ENCODE data around the gene GALK1. TPM values are rescaled to one million over a fixed set of nuclear protein-coding genes. Genes with fewer than 3 reads are reported as not detected.

The GALK1 gene
- total RNA-seq, 1 experiment from 2014 or later, result 36.7 TPM

DNA sequence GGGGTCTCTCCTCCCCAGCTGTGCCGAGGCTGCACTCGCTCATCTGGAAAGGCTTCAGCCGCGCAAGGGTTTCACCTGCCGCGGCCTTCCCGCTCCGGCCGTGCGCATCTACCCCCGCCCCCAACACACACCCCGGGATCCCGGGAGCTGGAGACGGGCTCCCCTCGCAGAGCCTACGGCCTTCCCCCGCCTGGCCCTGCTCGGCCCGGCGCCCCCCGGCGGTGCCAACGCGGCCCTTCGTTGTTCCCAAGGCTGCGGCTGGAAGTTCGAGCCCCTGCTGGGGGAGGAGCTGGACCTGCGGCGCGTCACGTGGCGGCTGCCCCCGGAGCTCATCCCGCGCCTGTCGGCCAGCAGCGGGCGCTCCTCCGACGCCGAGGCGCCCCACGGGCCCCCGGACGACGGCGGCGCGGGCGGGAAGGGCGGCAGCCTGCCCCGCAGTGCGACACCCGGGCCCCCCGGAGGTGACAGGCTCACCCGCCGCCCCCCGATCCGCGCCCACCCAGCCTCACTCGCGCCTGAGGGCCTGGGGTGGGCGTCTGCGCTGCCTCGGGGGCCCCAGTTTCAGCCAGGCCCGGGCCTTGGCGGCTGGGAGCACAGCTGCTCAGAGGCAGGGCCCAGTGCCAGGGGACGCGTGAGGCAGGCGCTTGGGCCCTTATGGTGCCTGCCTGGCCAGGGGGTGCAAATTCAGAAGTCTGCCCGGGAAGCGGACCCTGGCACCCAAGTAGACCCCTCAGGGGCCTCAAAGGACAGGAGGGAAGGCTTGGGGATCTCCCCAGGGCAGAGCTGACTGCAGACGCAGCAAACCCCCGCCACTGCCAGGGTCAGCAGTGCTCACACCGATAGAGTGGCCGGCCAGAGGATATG lies 11.2 kb downstream of the GALK1 start:
- no peak overlapping the region for H2BK120ac ChIP-seq (ENCODE audit: low read depth, low read length, poor library complexity, severe bottlenecking)
- WGBS (ENCODE audit: extremely low coverage, insufficient read length, low lambda C conversion rate), result no CpG with 5 or more reads among the region's 76 CpGs

More for the DNA sequence above, 11.2 kb downstream of the GALK1 start:
- H4K20me1 ChIP-seq (ENCODE audit: control insufficient read depth, insufficient read depth, insufficient read length), result no peaks in the 10 kb centered on the region
- H2AFZ ChIP-seq (ENCODE audit: low read length), result no peak overlapping the region
- H3K18ac ChIP-seq (ENCODE audit: insufficient read length, low read depth, low read length), result no peak overlapping the region
- H3K56ac ChIP-seq (ENCODE audit: insufficient read length, low read depth, low read length), result no peak overlapping the region
- H2BK15ac ChIP-seq (ENCODE audit: low read depth, low read length), result no peak overlapping the region
- no peak overlapping the region for H3K4ac ChIP-seq (ENCODE audit: low read depth, low read length)
- no peaks in the 10 kb centered on the region; a peak in 1 of 5 replicates for H3K9me3 Mint-ChIP-seq
- no peak overlapping the region for H3K9ac ChIP-seq (ENCODE audit: extremely low read depth, insufficient read length, low read length)
- no peaks in the 10 kb centered on the region for H3K79me2 ChIP-seq (ENCODE audit: insufficient read depth, low read length)
- H2BK12ac ChIP-seq (ENCODE audit: insufficient read length, low read depth, low read length), result no peak overlapping the region
- H3K27me3 Mint-ChIP-seq (ENCODE audit: low read depth), result peaks cover 12% of the 10 kb centered on the region
- no peak overlapping the region for H4K8ac ChIP-seq (replicated peaks; ENCODE audit: insufficient read length, low read depth, low read length)
- H4K91ac ChIP-seq (ENCODE audit: insufficient read length, low read depth, low read length), result no peak overlapping the region
- no peak overlapping the region for H2AK5ac ChIP-seq (ENCODE audit: insufficient read length, low read length)
- peaks cover 3% of the 10 kb centered on the region for H3K23me2 ChIP-seq (ENCODE audit: insufficient read length, low read depth, low read length, poor library complexity, severe bottlenecking)
- no peak overlapping the region for H2BK5ac ChIP-seq (ENCODE audit: insufficient read length, low read length)
- no peaks in the 10 kb centered on the region for H3K79me1 ChIP-seq (ENCODE audit: insufficient read depth, low read depth, low read length, poor library complexity, severe bottlenecking)
- no peaks in the 10 kb centered on the region for H3K9me3 ChIP-seq (ENCODE audit: control insufficient read depth, low read depth, low read length)
- TF ChIP-seq, protein P1, sequence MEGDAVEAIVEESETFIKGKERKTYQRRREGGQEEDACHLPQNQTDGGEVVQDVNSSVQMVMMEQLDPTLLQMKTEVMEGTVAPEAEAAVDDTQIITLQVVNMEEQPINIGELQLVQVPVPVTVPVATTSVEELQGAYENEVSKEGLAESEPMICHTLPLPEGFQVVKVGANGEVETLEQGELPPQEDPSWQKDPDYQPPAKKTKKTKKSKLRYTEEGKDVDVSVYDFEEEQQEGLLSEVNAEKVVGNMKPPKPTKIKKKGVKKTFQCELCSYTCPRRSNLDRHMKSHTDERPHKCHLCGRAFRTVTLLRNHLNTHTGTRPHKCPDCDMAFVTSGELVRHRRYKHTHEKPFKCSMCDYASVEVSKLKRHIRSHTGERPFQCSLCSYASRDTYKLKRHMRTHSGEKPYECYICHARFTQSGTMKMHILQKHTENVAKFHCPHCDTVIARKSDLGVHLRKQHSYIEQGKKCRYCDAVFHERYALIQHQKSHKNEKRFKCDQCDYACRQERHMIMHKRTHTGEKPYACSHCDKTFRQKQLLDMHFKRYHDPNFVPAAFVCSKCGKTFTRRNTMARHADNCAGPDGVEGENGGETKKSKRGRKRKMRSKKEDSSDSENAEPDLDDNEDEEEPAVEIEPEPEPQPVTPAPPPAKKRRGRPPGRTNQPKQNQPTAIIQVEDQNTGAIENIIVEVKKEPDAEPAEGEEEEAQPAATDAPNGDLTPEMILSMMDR (conservative IDR thresholded peaks at IDR 0.05), result peak; percentile 76
- H3K23ac ChIP-seq (ENCODE audit: insufficient read length, low read depth, low read length), result no peak overlapping the region
- H3K27me3 ChIP-seq (ENCODE audit: insufficient read depth, low read length), result no peaks in the 10 kb centered on the region
- H3K4me1 ChIP-seq (ENCODE audit: insufficient read depth, low read length), result no peaks in the 10 kb centered on the region; the same call in 1 of the 2 replicates
- no peak overlapping the region for H3K27ac Mint-ChIP-seq
- peaks cover 0 to under 1% (median 0%) of the 10 kb centered on the region in 3 experiments; a peak in 1 of 7 replicates for H3K36me3 Mint-ChIP-seq (ENCODE audit: insufficient read depth in 1 of 3, low read depth in 3 of 3)
- H2BK20ac ChIP-seq (ENCODE audit: low read depth, low read length, poor library complexity, severe bottlenecking), result no peak overlapping the region
- H3K4me1 Mint-ChIP-seq, result peaks cover 10 to 14% of the 10 kb centered on the region in 2 experiments
- H3K4me3 Mint-ChIP-seq, result peak overlapping the region in 1 of 2 experiments; percentile 65; a peak in 3 of 5 replicates
- H4K5ac ChIP-seq (ENCODE audit: insufficient read length, low read depth, low read length), result no peak overlapping the region
- peak; percentile 92 for DNase-seq
- H3T11ph ChIP-seq (ENCODE audit: low read length), result no peak overlapping the region
- no peak overlapping the region for H3K14ac ChIP-seq (ENCODE audit: insufficient read depth, low read length)
- no peak overlapping the region for H3K4me2 ChIP-seq (ENCODE audit: insufficient read depth, insufficient read length, low read length)
- H3K27ac ChIP-seq (ENCODE audit: insufficient read length, low read depth, low read length), result no peak overlapping the region
